ENCODE data around the gene KCNQ1.

- TF ChIP-seq ZNF704 (CRISPR knock-in tag; IDR thresholded peaks at IDR 0.05; ENCODE audit: borderline replicate concordance) (no peak), JUND (CRISPR knock-in tag; IDR thresholded peaks at IDR 0.05) (no peak), EP300 (IDR thresholded peaks at IDR 0.05; ENCODE audit: low read depth in 2 of 2, low read length in 2 of 2) (no peak), EP300 (CRISPR knock-in tag; IDR thresholded peaks at IDR 0.05; ENCODE audit: borderline replicate concordance) (no peak), CBX5 (CRISPR knock-in tag; IDR thresholded peaks at IDR 0.05; ENCODE audit: borderline replicate concordance) (no peak), ZBTB7A (CRISPR knock-in tag; IDR thresholded peaks at IDR 0.05) (no peak), CTCF (CRISPR knock-in tag; IDR thresholded peaks at IDR 0.05) (no peak), SAFB2 (CRISPR knock-in tag; IDR thresholded peaks at IDR 0.05; ENCODE audit: borderline replicate concordance, low read depth) (no peak)
These were observed 30.2 kb upstream of the KCNQ1 start for GRCh38 chr11:2414616-2415015.

Measured in HepG2 (cell line).